ENCODE data around the gene HOXC6.
"Not testable (repeated sequence)": the region's sequence is repeated elsewhere in the genome, so short reads cannot be mapped to it uniquely, and the experiment has no call there.

Gene HOXC6

GRCh38 chr12:54054742-54055194 lies 26.5 kb downstream of the HOXC6 start:
- no peak for DNase-seq (ENCODE audit: low read depth in 2 of 2)

GRCh38 chr12:54055552-54055951 lies 27.3 kb downstream of the HOXC6 start:
- DNase-seq (ENCODE audit: low read depth in 2 of 2) = no peak

GRCh38 chr12:54056110-54056509 lies 27.9 kb downstream of the HOXC6 start:
- no peak for DNase-seq (ENCODE audit: low read depth in 2 of 2)

GRCh38 chr12:54058128-54058768 lies 30.0 kb downstream of the HOXC6 start:
- DNase-seq (ENCODE audit: low read depth in 2 of 2) = no peak

- DNase-seq (ENCODE audit: low read depth in 2 of 2) = no peak
Observed at GRCh38 chr12:54059668-54060067, 31.4 kb downstream of the HOXC6 start.

- DNase-seq (ENCODE audit: low read depth in 2 of 2) = no peak
Observed at GRCh38 chr12:54060174-54060974, 32.1 kb downstream of the HOXC6 start.

- no peak for DNase-seq (ENCODE audit: low read depth in 2 of 2)
Observed at GRCh38 chr12:54060975-54061778, 32.9 kb downstream of the HOXC6 start.

- no peak for DNase-seq (ENCODE audit: low read depth in 2 of 2)
Observed at GRCh38 chr12:54065677-54066076, 37.4 kb downstream of the HOXC6 start.

- no peak for DNase-seq (ENCODE audit: low read depth in 2 of 2)
Observed at GRCh38 chr12:54066408-54066807, 38.2 kb downstream of the HOXC6 start.

- DNase-seq (ENCODE audit: low read depth in 2 of 2) = no peak
Observed at GRCh38 chr12:54068418-54069070, 40.3 kb downstream of the HOXC6 start.

GRCh38 chr12:54071942-54072341 lies 43.7 kb downstream of the HOXC6 start:
- DNase-seq (ENCODE audit: low read depth in 2 of 2) = no peak

- DNase-seq (ENCODE audit: low read depth in 2 of 2) = no peak
Observed at GRCh38 chr12:54074308-54074707, 46.1 kb downstream of the HOXC6 start.

- DNase-seq (ENCODE audit: low read depth in 2 of 2) = no peak
Observed at GRCh38 chr12:54075409-54075808, 47.2 kb downstream of the HOXC6 start.

- no peak for DNase-seq (ENCODE audit: low read depth in 2 of 2)
Observed at GRCh38 chr12:54075974-54076373, 47.7 kb downstream of the HOXC6 start.

- DNase-seq (ENCODE audit: low read depth in 2 of 2) = not testable (repeated sequence)
Observed at GRCh38 chr12:54077843-54078242, 49.6 kb downstream of the HOXC6 start.

GRCh38 chr12:54079115-54079514 lies 50.9 kb downstream of the HOXC6 start:
- DNase-seq (ENCODE audit: low read depth in 2 of 2) = not testable (repeated sequence)
